GM03348 (cell line): ENCODE data around the gene KRTAP10-8.
"Not testable (repeated sequence)": the region's sequence is repeated elsewhere in the genome, so short reads cannot be mapped to it uniquely, and the experiment has no call there.

Experiments
- DNase-seq: peaks from one replicate; pipeline ENCODE4 v3.0.0; 2012; ENCODE audit warnings: low spot score

Gene KRTAP10-8

GRCh38 chr21:44618504-44618903, 6.6 kb downstream of the KRTAP10-8 start:
- peak; percentile 37 for DNase-seq

GRCh38 chr21:44618909-44619308, 7.0 kb downstream of the KRTAP10-8 start:
- no peak for DNase-seq

GRCh38 chr21:44619886-44620285, 8.0 kb downstream of the KRTAP10-8 start:
- DNase-seq: no peak

- DNase-seq: no peak
These were observed 11.7 kb downstream of the KRTAP10-8 start for GRCh38 chr21:44623575-44623974.

- DNase-seq: no peak
These were observed 13.9 kb downstream of the KRTAP10-8 start for GRCh38 chr21:44625756-44626155.

GRCh38 chr21:44626262-44626661, 14.4 kb downstream of the KRTAP10-8 start:
- no peak for DNase-seq

- no peak for DNase-seq
These were observed 14.8 kb downstream of the KRTAP10-8 start, which contains the start of gene KRTAP10-9 for GRCh38 chr21:44626673-44627143. KRTAP10-9 (plus strand) TSS chr21:44627093; CDS start chr21:44627172, 79 bp downstream.

- DNase-seq: not testable (repeated sequence)
These were observed 15.4 kb downstream of the KRTAP10-8 start for GRCh38 chr21:44627181-44627822.

GRCh38 chr21:44627831-44628233, 16.0 kb downstream of the KRTAP10-8 start:
- not testable (repeated sequence) for DNase-seq

- no peak for DNase-seq
These were observed 17.0 kb downstream of the KRTAP10-8 start for GRCh38 chr21:44628707-44629391.

- DNase-seq: no peak
These were observed 18.6 kb downstream of the KRTAP10-8 start for GRCh38 chr21:44630440-44630839.

- DNase-seq: no peak
These were observed 20.2 kb downstream of the KRTAP10-8 start for GRCh38 chr21:44632067-44632466.

- DNase-seq: no peak
These were observed 24.5 kb downstream of the KRTAP10-8 start for GRCh38 chr21:44636209-44637017.

- DNase-seq: no peak
These were observed 25.4 kb downstream of the KRTAP10-8 start, which contains the start of gene KRTAP10-10 for GRCh38 chr21:44637018-44637850. KRTAP10-10 (plus strand) TSS chr21:44637356; CDS start chr21:44637418, 62 bp downstream.

- DNase-seq: not testable (repeated sequence)
These were observed 26.0 kb downstream of the KRTAP10-8 start for GRCh38 chr21:44637851-44638348.

- not testable (repeated sequence) for DNase-seq
These were observed 26.8 kb downstream of the KRTAP10-8 start for GRCh38 chr21:44638506-44639330.

GRCh38 chr21:44639331-44639655, 27.4 kb downstream of the KRTAP10-8 start:
- DNase-seq: no peak

- DNase-seq: no peak
These were observed 28.9 kb downstream of the KRTAP10-8 start for GRCh38 chr21:44640761-44641160.

GRCh38 chr21:44643741-44644310, 31.9 kb downstream of the KRTAP10-8 start:
- no peak for DNase-seq

- no peak for DNase-seq
These were observed 33.0 kb downstream of the KRTAP10-8 start for GRCh38 chr21:44644878-44645277.
